Liver (tissue), 9 donors: ENCODE measurements around the gene RASGRF2. TPM values are rescaled to one million over a fixed set of nuclear protein-coding genes. Genes with fewer than 3 reads are reported as not detected.

Experiments
- DNase-seq: peaks from one replicate; pipeline ENCODE4 v3.0.0-alpha.2; 2017; ENCODE audit warnings: low spot score
- H3K27ac ChIP-seq, 2 donors: one replicate each; pipeline ENCODE4 v1.7.0; 2013; ENCODE audit warnings: inconsistent platforms in 2 of 2, low read length in 2 of 2, control low read depth in 1 of 2, low read depth in 1 of 2, mild to moderate bottlenecking in 1 of 2
- H3K27me3 ChIP-seq, 4 donors: one replicate each; pipeline versions ENCODE4 v1.6.1 to v1.7.0; 2013; ENCODE audit warnings: low read length in 3 of 4, inconsistent platforms in 1 of 4, mild to moderate bottlenecking in 1 of 4, moderate library complexity in 1 of 4; ENCODE audit not compliant: control insufficient read depth in 4 of 4, insufficient read depth in 4 of 4
- H3K36me3 ChIP-seq, 4 donors: one replicate each; pipeline versions ENCODE4 v1.6.1 to v1.7.0; 2013; ENCODE audit warnings: low read length in 3 of 4, mild to moderate bottlenecking in 3 of 4, low read depth in 1 of 4, moderate library complexity in 1 of 4; ENCODE audit not compliant: control insufficient read depth in 4 of 4, insufficient read depth in 3 of 4
- H3K4me1 ChIP-seq, 4 donors: one replicate each; pipeline versions ENCODE4 v1.6.1 to v1.7.0; 2013; ENCODE audit warnings: low read length in 3 of 4, mild to moderate bottlenecking in 3 of 4, moderate library complexity in 1 of 4; ENCODE audit not compliant: control insufficient read depth in 4 of 4, insufficient read depth in 4 of 4
- H3K4me3 ChIP-seq, 3 donors: one replicate each; pipeline versions ENCODE4 v1.6.1 to v1.7.0; 2013; ENCODE audit warnings: low read length in 3 of 3, control low read depth in 1 of 3, low read depth in 1 of 3, mild to moderate bottlenecking in 1 of 3
- H3K9ac ChIP-seq, 2 donors: one replicate each; pipeline ENCODE4 v1.7.0; 2013; ENCODE audit warnings: low read length in 2 of 2, mild to moderate bottlenecking in 2 of 2, moderate library complexity in 2 of 2, control low read depth in 1 of 2, low read depth in 1 of 2
- H3K9me3 ChIP-seq, 4 donors: one replicate each; pipeline versions ENCODE4 v1.6.1 to v1.7.0; 2013; ENCODE audit warnings: low read length in 3 of 4; ENCODE audit not compliant: control insufficient read depth in 4 of 4
- ATF3 ChIP-seq: IDR thresholded peaks from 2 replicates; pipeline ENCODE4 v1.6.1; 2016; ENCODE audit warnings: antibody characterized with exemption
- CTCF ChIP-seq: fragments of 150-350 bp; IDR thresholded peaks from 2 replicates; pipeline ENCODE4 v1.5.1; 2017; ENCODE audit warnings: improper control_type of control experiment, low read depth, low read length; ENCODE audit not compliant: missing input control
- EGR1 ChIP-seq, 2 donors: IDR thresholded peaks; 2 replicates each; pipeline ENCODE4 v1.6.1; 2016 to 2018; ENCODE audit warnings: antibody characterized with exemption in 2 of 2, low read depth in 2 of 2
- FOXA1 ChIP-seq: IDR thresholded peaks from 2 replicates; pipeline ENCODE4 v1.6.1; 2016; ENCODE audit warnings: antibody characterized with exemption
- FOXA2 ChIP-seq: IDR thresholded peaks from 2 replicates; pipeline ENCODE4 v1.6.1; 2016; ENCODE audit warnings: antibody characterized with exemption
- GABPA ChIP-seq, 2 donors: IDR thresholded peaks in 1 of 2; conservative IDR thresholded peaks in 1 of 2; 2 replicates each; pipeline ENCODE4 v1.6.1; 2016; ENCODE audit warnings: antibody characterized with exemption in 2 of 2, mild to moderate bottlenecking in 1 of 2, moderate library complexity in 1 of 2
- HNF4G ChIP-seq: IDR thresholded peaks from 2 replicates; pipeline ENCODE4 v1.6.1; 2016; ENCODE audit warnings: antibody characterized with exemption
- JUND ChIP-seq, 2 donors: IDR thresholded peaks; 2 replicates each; pipeline ENCODE4 v1.6.1; 2016; ENCODE audit warnings: antibody characterized with exemption in 2 of 2
- MAX ChIP-seq: IDR thresholded peaks from 2 replicates; pipeline ENCODE4 v1.6.1; 2016; ENCODE audit warnings: antibody characterized with exemption
- NR2F2 ChIP-seq: IDR thresholded peaks from 2 replicates; pipeline ENCODE4 v1.6.1; 2016; ENCODE audit warnings: antibody characterized with exemption
- REST ChIP-seq: IDR thresholded peaks from 2 replicates; pipeline ENCODE4 v1.6.1; 2016; ENCODE audit warnings: antibody characterized with exemption, mild to moderate bottlenecking
- RXRA ChIP-seq, 2 donors: IDR thresholded peaks; 2 replicates each; pipeline ENCODE4 v1.6.1; 2017 to 2018; ENCODE audit warnings: antibody characterized with exemption in 2 of 2, mild to moderate bottlenecking in 1 of 2
- SP1 ChIP-seq: IDR thresholded peaks from 2 replicates; pipeline ENCODE4 v1.6.1; 2018; ENCODE audit warnings: antibody characterized with exemption, mild to moderate bottlenecking
- TAF1 ChIP-seq: conservative IDR thresholded peaks from 2 replicates; pipeline ENCODE4 v1.6.1; 2016; ENCODE audit warnings: antibody characterized with exemption, mild to moderate bottlenecking
- YY1 ChIP-seq: IDR thresholded peaks from 2 replicates; pipeline ENCODE4 v1.6.1; 2016; ENCODE audit warnings: antibody characterized with exemption, mild to moderate bottlenecking
- ZBTB33 ChIP-seq: IDR thresholded peaks from 2 replicates; pipeline ENCODE4 v1.6.1; 2016; ENCODE audit warnings: antibody characterized with exemption
- WGBS: extraction: QIAGEN DNeasy Blood & Tissue Kit; methylation state at CpG from one replicate; pipeline ENCODE4 v1.1.7; 2013; 5-methylcytosine and 5-hydroxymethylcytosine counted together
- polyA plus RNA-seq, 2 donors: library from polyadenylated mRNA; stranded (reverse) in 1 of 2; unstranded in 1 of 2; fragments of 200-250 nt in 1 of 2; fragments of >200 nt in 1 of 2; fragmentation: Nextera tagmentation in 1 of 2; extraction: Ambion mirVana in 1 of 2; gene quantifications; one replicate each; pipeline versions ENCODE4 v1.2.1 to v1.2.3, GENCODE V29; 2013 to 2015
- total RNA-seq, 2 donors: library from RNA; depleted of rRNA; stranded (reverse); fragments of >200 nt; gene quantifications; one replicate each; pipeline ENCODE4 v1.2.3, GENCODE V29; 2014
- donor health status: healthy.
- donor health status: healthy.
- donor health status: healthy.
- donor health status: healthy.
- donor health status: healthy.

Gene RASGRF2
- total and polyA plus RNA-seq, 4 donors: 0.12 to 3.3 (median 0.23) TPM

GRCh38 chr5:81182396-81183390, 222.5 kb downstream of the RASGRF2 start:
- Histone ChIP-seq H3K27me3 (no peaks in the 10 kb centered on the region), H3K9me3 (no peaks in the 10 kb centered on the region), H3K27ac (no peak overlapping the region), H3K4me3 (no peak overlapping the region), H3K36me3 (no peaks in the 10 kb centered on the region), H3K4me1 (no peaks in the 10 kb centered on the region), H3K9ac (no peak overlapping the region)
- TF ChIP-seq ATF3 (no peak), FOXA1 (no peak), HNF4G (no peak), SP1 (no peak), REST (no peak), JUND (IDR thresholded peaks at IDR 0.05) (no peak), CTCF (no peak), NR2F2 (no peak), GABPA (IDR thresholded peaks at IDR 0.05 in 1 of 2, conservative IDR thresholded peaks at IDR 0.05 in 1 of 2) (no peak), ZBTB33 (no peak), YY1 (no peak), RXRA (IDR thresholded peaks at IDR 0.05) (no peak), FOXA2 (no peak), MAX (no peak), TAF1 (no peak), EGR1 (IDR thresholded peaks at IDR 0.05; ENCODE audit: low read depth in 2 of 2) (no peak)
- DNase-seq: no peak
- WGBS: 91% methylated on average over 9 of the region's 9 CpGs
